HepG2 (cell line): ENCODE results near the gene DNAJC28. TPM values are rescaled to one million over a fixed set of nuclear protein-coding genes. Genes with fewer than 3 reads are reported as not detected.

Experiments used
- ATF3 ChIP-seq: sonication (generic); formaldehyde crosslinking; IDR thresholded peaks from 2 replicates; pipeline ENCODE4 v1.4.0; 2020; ENCODE audit warnings: missing genetic modification reagents
- DR1 ChIP-seq: sonication (generic); formaldehyde crosslinking; IDR thresholded peaks from 2 replicates; pipeline ENCODE4 v1.8.0; 2021; ENCODE audit warnings: mild to moderate bottlenecking, missing genetic modification reagents, inconsistent platforms
- FOXA3 ChIP-seq: IDR thresholded peaks from 2 replicates; pipeline ENCODE4 v1.6.1; 2016; ENCODE audit warnings: missing genetic modification reagents, missing compliant biosample characterization
- HHEX ChIP-seq: IDR thresholded peaks from 2 replicates; pipeline ENCODE4 v1.6.1; 2016; ENCODE audit warnings: control low read depth
- HIVEP1 ChIP-seq: sonication (generic); formaldehyde crosslinking; IDR thresholded peaks from 2 replicates; pipeline ENCODE4 v1.4.0; 2020; ENCODE audit warnings: mild to moderate bottlenecking, missing genetic modification reagents
- ISL2 ChIP-seq: sonication (generic); formaldehyde crosslinking; IDR thresholded peaks from 2 replicates; pipeline ENCODE4 v1.5.0; 2020; ENCODE audit warnings: missing genetic modification reagents
- JUNB ChIP-seq: sonication (generic); formaldehyde crosslinking; IDR thresholded peaks from 2 replicates; pipeline ENCODE4 v1.8.0; 2022; ENCODE audit warnings: missing genetic modification reagents, mild to moderate bottlenecking, borderline replicate concordance
- JUND ChIP-seq: sonication (generic); formaldehyde crosslinking; IDR thresholded peaks from 2 replicates; pipeline ENCODE4 v1.8.0; 2022; ENCODE audit warnings: mild to moderate bottlenecking, missing genetic modification reagents
- MEF2D ChIP-seq: sonication (generic); formaldehyde crosslinking; IDR thresholded peaks from 2 replicates; pipeline ENCODE4 v1.5.1; 2020; ENCODE audit warnings: mild to moderate bottlenecking, missing genetic modification reagents
- MEIS2 ChIP-seq: sonication (generic); formaldehyde crosslinking; IDR thresholded peaks from 2 replicates; pipeline ENCODE4 v1.9.0; 2021; ENCODE audit warnings: mild to moderate bottlenecking, missing genetic modification reagents
- MTA1 ChIP-seq: sonication (generic); formaldehyde crosslinking; IDR thresholded peaks from 2 replicates; pipeline ENCODE4 v1.4.0; 2020; ENCODE audit warnings: missing genetic modification reagents, mild to moderate bottlenecking, borderline replicate concordance
- SMARCE1 ChIP-seq: fragments of 450-650 bp; IDR thresholded peaks from 2 replicates; pipeline ENCODE4 v1.6.1; 2017; ENCODE audit warnings: borderline replicate concordance
- ZBTB39 ChIP-seq: sonication (generic); formaldehyde crosslinking; IDR thresholded peaks from 2 replicates; pipeline ENCODE4 v1.5.0; 2020; ENCODE audit warnings: missing genetic modification reagents
- ZMAT3 ChIP-seq: sonication (generic); formaldehyde crosslinking; conservative IDR thresholded peaks from 2 replicates; pipeline ENCODE4 v1.7.0; 2021; ENCODE audit warnings: missing genetic modification reagents
- ZNF136 ChIP-seq: sonication (generic); formaldehyde crosslinking; IDR thresholded peaks from 2 replicates; pipeline ENCODE4 v1.8.1; 2022; ENCODE audit warnings: low read depth, mild to moderate bottlenecking, moderate library complexity, missing genetic modification reagents
- ZNF44 ChIP-seq: sonication (generic); formaldehyde crosslinking; IDR thresholded peaks from 2 replicates; pipeline ENCODE4 v1.5.1; 2020; ENCODE audit warnings: mild to moderate bottlenecking, missing genetic modification reagents
- ZNF564 ChIP-seq: sonication (generic); formaldehyde crosslinking; IDR thresholded peaks from 2 replicates; pipeline ENCODE4 v1.8.1; 2023; ENCODE audit warnings: mild to moderate bottlenecking, missing genetic modification reagents
- ZNF598 ChIP-seq: sonication (generic); formaldehyde crosslinking; IDR thresholded peaks from 2 replicates; pipeline ENCODE4 v1.5.1; 2020; ENCODE audit warnings: mild to moderate bottlenecking, missing genetic modification reagents, borderline replicate concordance
- ZNF616 ChIP-seq: sonication (generic); formaldehyde crosslinking; IDR thresholded peaks from 2 replicates; pipeline ENCODE4 v1.5.0; 2020; ENCODE audit warnings: low read depth, mild to moderate bottlenecking, missing genetic modification reagents
- ZNF644 ChIP-seq: IDR thresholded peaks from 2 replicates; pipeline ENCODE4 v1.6.1; 2016; ENCODE audit warnings: low read depth
- ZNF713 ChIP-seq: sonication (generic); formaldehyde crosslinking; IDR thresholded peaks from 2 replicates; pipeline ENCODE4 v1.4.0; 2020; ENCODE audit warnings: mild to moderate bottlenecking, missing genetic modification reagents
- polyA plus RNA-seq, 8 experiments: library from polyadenylated mRNA; depleted of rRNA in 3 of 8; stranded (reverse) in 7 of 8; unstranded in 1 of 8; fragments of >200 nt; fragmentation: Illumina TruSeq in 4 of 8; extraction: Trizol in 4 of 8; gene quantifications; 2 replicates each; pipeline versions ENCODE4 v1.2.1 to v1.2.3, GENCODE V29; 2011 to 2016; ENCODE audit warnings: low read depth in 4 of 8, missing spikeins in 1 of 8, mixed read lengths in 1 of 8; ENCODE audit not compliant: insufficient read depth in 1 of 8
- total RNA-seq, 5 experiments: library from RNA; depleted of rRNA; stranded (reverse); fragments of >200 nt; fragmentation: Illumina TruSeq; extraction: Trizol; gene quantifications; 2 replicates each; pipeline ENCODE4 v1.2.3, GENCODE V29; 2016; ENCODE audit warnings: low read depth in 1 of 5
- TF ChIP-seq, protein P1 (sequence below): sonication (generic); formaldehyde crosslinking; IDR thresholded peaks from 2 replicates; pipeline ENCODE4 v1.8.0; 2022; ENCODE audit warnings: mild to moderate bottlenecking, missing genetic modification reagents; ENCODE audit not compliant: insufficient replicate concordance
- TF ChIP-seq, protein P2 (sequence below): sonication (generic); formaldehyde crosslinking; conservative IDR thresholded peaks from 2 replicates; pipeline ENCODE4 v1.4.0; 2020; ENCODE audit warnings: mild to moderate bottlenecking, missing genetic modification reagents, moderate library complexity

The DNAJC28 gene
- total and polyA plus RNA-seq, 2 of the 13 experiments (the other 11 are each of a cell fraction or from before 2014, with no cell fraction given), result 1.5 to 3.3 TPM

DNA sequence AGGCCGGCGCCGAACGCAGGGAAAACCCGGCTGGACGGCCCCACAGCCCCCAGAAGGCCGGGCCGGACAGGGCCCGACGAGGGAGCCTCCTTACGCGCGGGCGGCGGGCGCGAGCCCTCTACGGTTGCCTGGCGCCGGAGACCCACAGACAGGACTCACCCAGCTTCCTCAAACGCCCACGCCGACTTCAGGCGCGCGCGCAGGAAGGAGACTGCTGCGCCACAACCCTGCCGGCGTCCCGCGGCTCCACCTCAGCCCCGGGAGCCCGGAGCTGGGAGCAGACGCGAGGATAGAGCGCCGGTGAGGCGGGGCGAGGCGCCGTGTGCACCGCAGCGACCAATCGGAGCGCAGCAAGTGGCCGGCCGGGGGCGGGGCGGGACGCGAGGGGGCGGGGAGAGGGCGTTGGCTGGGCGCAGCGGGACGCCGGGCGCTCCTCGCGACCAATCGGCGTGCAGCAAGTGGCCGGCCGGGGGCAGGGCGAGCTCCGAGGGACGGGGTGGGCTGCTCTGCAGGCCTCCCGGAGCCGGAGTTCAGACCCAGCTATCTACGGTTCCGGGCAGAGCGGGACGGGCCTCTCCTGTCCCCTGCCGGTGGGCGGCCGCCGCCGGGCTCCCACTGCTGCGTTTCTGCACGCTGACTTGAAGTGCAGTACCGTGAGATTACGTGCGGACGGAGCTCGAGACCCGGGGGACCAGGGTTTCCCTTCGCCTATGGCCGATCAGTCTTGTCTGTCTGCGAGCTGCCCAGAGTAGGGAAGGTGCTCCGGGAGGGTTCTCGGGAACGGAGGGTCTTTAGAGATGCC lies 11.6 kb downstream of the DNAJC28 start, which contains the start of gene TMEM50B (continued):
- no peak; the same call in 1 of the 2 replicates for TF ChIP-seq MEF2D
- peak; percentile 86 for TF ChIP-seq ZNF564 (CRISPR knock-in tag)
- TF ChIP-seq MTA1 (CRISPR knock-in tag), result 0 out of 2 replicates have a peak, but pooled peaks have one; percentile 17
- TF ChIP-seq SMARCE1, result no peak
- no peak for TF ChIP-seq HIVEP1
- TF ChIP-seq FOXA3 (CRISPR knock-in tag), result no peak
- TF ChIP-seq ZNF616 (CRISPR knock-in tag), result no peak
- TF ChIP-seq ZNF713 (CRISPR knock-in tag), result 0 out of 2 replicates have a peak, but pooled peaks have one; percentile 19
- TF ChIP-seq JUND (CRISPR knock-in tag), result no peak
- TF ChIP-seq ISL2, result peak; percentile 57
- TF ChIP-seq, protein P1, sequence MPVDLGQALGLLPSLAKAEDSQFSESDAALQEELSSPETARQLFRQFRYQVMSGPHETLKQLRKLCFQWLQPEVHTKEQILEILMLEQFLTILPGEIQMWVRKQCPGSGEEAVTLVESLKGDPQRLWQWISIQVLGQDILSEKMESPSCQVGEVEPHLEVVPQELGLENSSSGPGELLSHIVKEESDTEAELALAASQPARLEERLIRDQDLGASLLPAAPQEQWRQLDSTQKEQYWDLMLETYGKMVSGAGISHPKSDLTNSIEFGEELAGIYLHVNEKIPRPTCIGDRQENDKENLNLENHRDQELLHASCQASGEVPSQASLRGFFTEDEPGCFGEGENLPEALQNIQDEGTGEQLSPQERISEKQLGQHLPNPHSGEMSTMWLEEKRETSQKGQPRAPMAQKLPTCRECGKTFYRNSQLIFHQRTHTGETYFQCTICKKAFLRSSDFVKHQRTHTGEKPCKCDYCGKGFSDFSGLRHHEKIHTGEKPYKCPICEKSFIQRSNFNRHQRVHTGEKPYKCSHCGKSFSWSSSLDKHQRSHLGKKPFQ, result no peak
- TF ChIP-seq ZNF644, result no peak
- TF ChIP-seq DR1 (CRISPR knock-in tag), result no peak; the same call in 1 of the 2 replicates
- no peak for TF ChIP-seq JUNB (CRISPR knock-in tag)
- TF ChIP-seq ZMAT3 (CRISPR knock-in tag), result no peak; the same call in 1 of the 2 replicates
- TF ChIP-seq ATF3, result no peak; the same call in 1 of the 2 replicates
- TF ChIP-seq HHEX, result no peak
- no peak for TF ChIP-seq ZNF44 (CRISPR knock-in tag)
- TF ChIP-seq ZNF598 (CRISPR knock-in tag), result no peak; the same call in 1 of the 2 replicates
- no peak; the same call in none of the 2 replicates for TF ChIP-seq MEIS2
- no peak for TF ChIP-seq ZNF136 (CRISPR knock-in tag)
- TF ChIP-seq, protein P2, sequence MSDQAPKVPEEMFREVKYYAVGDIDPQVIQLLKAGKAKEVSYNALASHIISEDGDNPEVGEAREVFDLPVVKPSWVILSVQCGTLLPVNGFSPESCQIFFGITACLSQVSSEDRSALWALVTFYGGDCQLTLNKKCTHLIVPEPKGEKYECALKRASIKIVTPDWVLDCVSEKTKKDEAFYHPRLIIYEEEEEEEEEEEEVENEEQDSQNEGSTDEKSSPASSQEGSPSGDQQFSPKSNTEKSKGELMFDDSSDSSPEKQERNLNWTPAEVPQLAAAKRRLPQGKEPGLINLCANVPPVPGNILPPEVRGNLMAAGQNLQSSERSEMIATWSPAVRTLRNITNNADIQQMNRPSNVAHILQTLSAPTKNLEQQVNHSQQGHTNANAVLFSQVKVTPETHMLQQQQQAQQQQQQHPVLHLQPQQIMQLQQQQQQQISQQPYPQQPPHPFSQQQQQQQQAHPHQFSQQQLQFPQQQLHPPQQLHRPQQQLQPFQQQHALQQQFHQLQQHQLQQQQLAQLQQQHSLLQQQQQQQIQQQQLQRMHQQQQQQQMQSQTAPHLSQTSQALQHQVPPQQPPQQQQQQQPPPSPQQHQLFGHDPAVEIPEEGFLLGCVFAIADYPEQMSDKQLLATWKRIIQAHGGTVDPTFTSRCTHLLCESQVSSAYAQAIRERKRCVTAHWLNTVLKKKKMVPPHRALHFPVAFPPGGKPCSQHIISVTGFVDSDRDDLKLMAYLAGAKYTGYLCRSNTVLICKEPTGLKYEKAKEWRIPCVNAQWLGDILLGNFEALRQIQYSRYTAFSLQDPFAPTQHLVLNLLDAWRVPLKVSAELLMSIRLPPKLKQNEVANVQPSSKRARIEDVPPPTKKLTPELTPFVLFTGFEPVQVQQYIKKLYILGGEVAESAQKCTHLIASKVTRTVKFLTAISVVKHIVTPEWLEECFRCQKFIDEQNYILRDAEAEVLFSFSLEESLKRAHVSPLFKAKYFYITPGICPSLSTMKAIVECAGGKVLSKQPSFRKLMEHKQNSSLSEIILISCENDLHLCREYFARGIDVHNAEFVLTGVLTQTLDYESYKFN (CRISPR knock-in tag), result no peak; the same call in 1 of the 2 replicates
- TF ChIP-seq ZBTB39 (CRISPR knock-in tag), result no peak
